OCI-LY3 (cell line): ENCODE measurements around the gene NOB1.

Experiments used
- H2AFZ ChIP-seq: fragments of 200-600, 300-600 bp; shearing (Covaris generic); 2 replicates; pipeline ENCODE4 v1.6.0; 2014; ENCODE audit warnings: antibody characterized with exemption, low read depth, low read length
- H3K27ac ChIP-seq: fragments of 200-600, 300-600 bp; sonication (generic); 2 replicates; pipeline ENCODE4 v1.5.1; 2014; ENCODE audit warnings: mild to moderate bottlenecking, low read length, moderate library complexity, mixed read lengths
- H3K27me3 ChIP-seq: fragments of 200-600, 300-600 bp; sonication (generic); 2 replicates; pipeline ENCODE4 v1.6.1; 2014; ENCODE audit warnings: low read depth, low read length, mixed read lengths
- H3K36me3 ChIP-seq: fragments of 200-600, 300-600 bp; sonication (generic); replicated peaks from 2 replicates; pipeline ENCODE3; 2014; ENCODE audit warnings: low read depth, low read length, mixed read lengths
- H3K4me1 ChIP-seq: fragments of 300-600, 200-600 bp; sonication (generic); 2 replicates; pipeline ENCODE4 v1.6.1; 2014; ENCODE audit warnings: low read length, mixed read lengths
- H3K4me2 ChIP-seq: fragments of 200-600, 300-600 bp; sonication (generic); 2 replicates; pipeline ENCODE4 v1.6.1; 2014; ENCODE audit warnings: low read length, mixed read lengths
- H3K4me3 ChIP-seq: fragments of 300-600, 200-600 bp; sonication (generic); 2 replicates; pipeline ENCODE4 v1.5.1; 2014; ENCODE audit warnings: antibody characterized with exemption, mild to moderate bottlenecking, low read length, moderate library complexity
- H3K79me2 ChIP-seq: fragments of 300-600, 200-600 bp; shearing (Covaris generic); 2 replicates; pipeline ENCODE4 v1.6.1; 2014; ENCODE audit warnings: mild to moderate bottlenecking, low read length, mixed read lengths
- H3K9ac ChIP-seq: fragments of 300-600, 200-600 bp; shearing (Covaris generic); 2 replicates; pipeline ENCODE4 v1.6.0; 2014; ENCODE audit warnings: mild to moderate bottlenecking, low read length, moderate library complexity
- H3K9me3 ChIP-seq: fragments of 200-600, 300-600 bp; shearing (Covaris generic); 2 replicates; pipeline ENCODE4 v1.6.1; 2014; ENCODE audit warnings: low read length, mixed read lengths; ENCODE audit not compliant: insufficient read depth
- H4K20me1 ChIP-seq: fragments of 200-600, 300-600 bp; sonication (generic); 2 replicates; pipeline ENCODE4 v1.6.1; 2016; ENCODE audit warnings: low read length, mixed read lengths; ENCODE audit not compliant: insufficient read depth
- CTCF ChIP-seq: fragments of 200-600, 300-600 bp; sonication (generic); IDR thresholded peaks from 2 replicates; pipeline ENCODE4 v1.5.1; 2014; ENCODE audit warnings: antibody characterized with exemption, low read length, low read depth
- EZH2phosphoT487 ChIP-seq: fragments of 200-600 bp; shearing (Covaris generic); IDR thresholded peaks from 2 replicates; pipeline ENCODE4 v1.6.1; 2018; ENCODE audit warnings: antibody characterized with exemption, mixed run types, low read depth

NOB1 gene

GRCh38 chr16:69724414-69724873 is 30.3 kb downstream of the NOB1 start:
- peaks cover 11% of the 10 kb centered on the region for H3K4me1 ChIP-seq
- no peak overlapping the region for H2AFZ ChIP-seq
- no peak overlapping the region for H3K27ac ChIP-seq
- H3K79me2 ChIP-seq = no peaks in the 10 kb centered on the region
- H3K4me3 ChIP-seq = no peak overlapping the region
- H3K27me3 ChIP-seq = no peaks in the 10 kb centered on the region
- no peak overlapping the region for H3K9ac ChIP-seq
- no peaks in the 10 kb centered on the region for H3K36me3 ChIP-seq
- H3K4me2 ChIP-seq = no peak overlapping the region
- no peaks in the 10 kb centered on the region for H3K9me3 ChIP-seq
- TF ChIP-seq EZH2phosphoT487 = no peak
- TF ChIP-seq CTCF = no peak
- H4K20me1 ChIP-seq = no peaks in the 10 kb centered on the region

- no peaks in the 10 kb centered on the region for H3K27me3 ChIP-seq
- no peak overlapping the region for H3K9ac ChIP-seq
- no peak overlapping the region for H3K4me2 ChIP-seq
- no peaks in the 10 kb centered on the region for H3K79me2 ChIP-seq
- H4K20me1 ChIP-seq = no peaks in the 10 kb centered on the region
- H3K36me3 ChIP-seq = peaks cover 3% of the 10 kb centered on the region
- H3K4me1 ChIP-seq = peaks cover 5% of the 10 kb centered on the region
- H2AFZ ChIP-seq = no peak overlapping the region
- H3K4me3 ChIP-seq = no peak overlapping the region
- no peaks in the 10 kb centered on the region for H3K9me3 ChIP-seq
- TF ChIP-seq EZH2phosphoT487 (no peak), CTCF (no peak)
- no peak overlapping the region for H3K27ac ChIP-seq
These were observed 33.2 kb downstream of the NOB1 start for GRCh38 chr16:69721441-69721957.

GRCh38 chr16:69720822-69721430 is 33.8 kb downstream of the NOB1 start:
- H3K9me3 ChIP-seq = no peaks in the 10 kb centered on the region
- H3K79me2 ChIP-seq = no peaks in the 10 kb centered on the region
- no peak overlapping the region for H2AFZ ChIP-seq
- peaks cover 3% of the 10 kb centered on the region for H3K36me3 ChIP-seq
- no peak overlapping the region for H3K4me2 ChIP-seq
- peaks cover 4% of the 10 kb centered on the region for H3K4me1 ChIP-seq
- H3K9ac ChIP-seq = no peak overlapping the region
- H3K4me3 ChIP-seq = no peak overlapping the region
- no peaks in the 10 kb centered on the region for H3K27me3 ChIP-seq
- no peak overlapping the region for H3K27ac ChIP-seq
- no peak for TF ChIP-seq EZH2phosphoT487
- no peak for TF ChIP-seq CTCF
- H4K20me1 ChIP-seq = no peaks in the 10 kb centered on the region

- peaks cover 8% of the 10 kb centered on the region for H3K36me3 ChIP-seq
- H4K20me1 ChIP-seq = no peaks in the 10 kb centered on the region
- no peaks in the 10 kb centered on the region for H3K27me3 ChIP-seq
- H3K27ac ChIP-seq = no peak overlapping the region
- H3K4me1 ChIP-seq = no peaks in the 10 kb centered on the region; the same call in 1 of the 2 replicates
- no peak overlapping the region for H2AFZ ChIP-seq
- H3K4me2 ChIP-seq = no peak overlapping the region
- H3K9ac ChIP-seq = no peak overlapping the region
- no peak overlapping the region for H3K4me3 ChIP-seq
- H3K79me2 ChIP-seq = no peaks in the 10 kb centered on the region
- TF ChIP-seq EZH2phosphoT487 = no peak
- no peak for TF ChIP-seq CTCF
- H3K9me3 ChIP-seq = no peaks in the 10 kb centered on the region
These were observed 36.5 kb downstream of the NOB1 start for GRCh38 chr16:69718111-69718764.
